HT-29 (cell line): ENCODE measurements around the gene RPL10. TPM values are rescaled to one million over a fixed set of nuclear protein-coding genes. Genes with fewer than 3 reads are reported as not detected.

Experiments
- DNase-seq: peaks from one replicate; pipeline ENCODE4 v3.0.0-alpha.2; 2015; ENCODE audit warnings: low spot score
- total RNA-seq: library from RNA; depleted of rRNA; stranded (reverse); fragments of >200 nt; shearing (Covaris generic); gene quantifications from 2 replicates; pipeline ENCODE4 v1.2.3, GENCODE V29; 2014

Gene RPL10
- total RNA-seq, 1 experiment from 2014 or later, result 4,676 TPM

- DNase-seq, result no peak
Observed at GRCh38 chrX:154362085-154362742, 36.0 kb upstream of the RPL10 start.

- no peak for DNase-seq
Observed at GRCh38 chrX:154363706-154364439, 34.3 kb upstream of the RPL10 start.

- no peak for DNase-seq
Observed at GRCh38 chrX:154365052-154365600, 33.1 kb upstream of the RPL10 start.

- no peak for DNase-seq
Observed at GRCh38 chrX:154365997-154366665, 32.0 kb upstream of the RPL10 start.

- DNase-seq, result no peak
Observed at GRCh38 chrX:154366666-154367055, 31.5 kb upstream of the RPL10 start.

- DNase-seq, result no peak
Observed at GRCh38 chrX:154367474-154368308, 30.5 kb upstream of the RPL10 start.

- DNase-seq, result peak; percentile 84
Observed at GRCh38 chrX:154368630-154369448, 29.3 kb upstream of the RPL10 start.

- peak; percentile 53 for DNase-seq
Observed at GRCh38 chrX:154369449-154370299, 28.5 kb upstream of the RPL10 start.

GRCh38 chrX:154370300-154371016 lies 27.7 kb upstream of the RPL10 start:
- no peak for DNase-seq

GRCh38 chrX:154371017-154371788 lies 27.0 kb upstream of the RPL10 start:
- peak; percentile 90 for DNase-seq

GRCh38 chrX:154371789-154372300 lies 26.3 kb upstream of the RPL10 start:
- no peak for DNase-seq

GRCh38 chrX:154372612-154373022 lies 25.6 kb upstream of the RPL10 start:
- DNase-seq, result no peak

GRCh38 chrX:154373340-154374306 lies 24.6 kb upstream of the RPL10 start:
- peak; percentile 92 for DNase-seq

GRCh38 chrX:154374313-154375155 lies 23.6 kb upstream of the RPL10 start, which contains the start of gene FLNA:
FLNA (minus strand) TSS chrX:154374634; CDS start chrX:154371245, 3,389 bp downstream.
- DNase-seq, result peak; percentile 54

GRCh38 chrX:154375156-154375504 lies 23.0 kb upstream of the RPL10 start:
- DNase-seq, result no peak

- no peak for DNase-seq
Observed at GRCh38 chrX:154376774-154377173, 21.4 kb upstream of the RPL10 start.
